Stimulated activated naive CD8-positive, alpha-beta T cell treated with anti-CD3 and anti-CD28 coated beads, Interleukin-15, Interleukin-2, amounts not matched to agents 100 ng/mL and 50 ng/mL, for 24 hours (primary cell): ENCODE measurements around the gene C6orf62.
A peak's percentile ranks its signal among the peaks of the same experiment; 100 is the strongest.
"Not testable (repeated sequence)": the region's sequence is repeated elsewhere in the genome, so short reads cannot be mapped to it uniquely, and the experiment has no call there.

Experiments
- H3K27ac Mint-ChIP-seq: one replicate; pipeline ENCODE4 v1.8.0; 2021; ENCODE audit warnings: mild to moderate bottlenecking, mixed read lengths
- H3K27me3 Mint-ChIP-seq: one replicate; pipeline ENCODE4 v1.8.0; 2021; ENCODE audit warnings: mixed read lengths
- H3K36me3 Mint-ChIP-seq: one replicate; pipeline ENCODE4 v1.8.0; 2021; ENCODE audit warnings: low read depth, mixed read lengths
- H3K4me1 Mint-ChIP-seq: one replicate; pipeline ENCODE4 v1.8.0; 2021; ENCODE audit warnings: low read depth, mixed read lengths
- H3K4me3 Mint-ChIP-seq: one replicate; pipeline ENCODE4 v1.8.0; 2021; ENCODE audit warnings: mild to moderate bottlenecking, mixed read lengths
- H3K9me3 Mint-ChIP-seq: one replicate; pipeline ENCODE4 v1.8.0; 2021; ENCODE audit warnings: mixed read lengths

Gene C6orf62

GRCh38 chr6:24694198-24694597, 24.8 kb downstream of the C6orf62 start:
- H3K9me3 Mint-ChIP-seq, result no peaks in the 10 kb centered on the region
- H3K4me3 Mint-ChIP-seq, result no peak overlapping the region
- no peaks in the 10 kb centered on the region for H3K27me3 Mint-ChIP-seq
- peaks cover 4% of the 10 kb centered on the region for H3K36me3 Mint-ChIP-seq
- H3K4me1 Mint-ChIP-seq, result peaks cover 37% of the 10 kb centered on the region
- no peak overlapping the region for H3K27ac Mint-ChIP-seq

GRCh38 chr6:24692848-24693592, 25.9 kb downstream of the C6orf62 start:
- H3K36me3 Mint-ChIP-seq, result peaks cover 5% of the 10 kb centered on the region
- H3K4me3 Mint-ChIP-seq, result no peak overlapping the region
- no peaks in the 10 kb centered on the region for H3K27me3 Mint-ChIP-seq
- no peak overlapping the region for H3K27ac Mint-ChIP-seq
- H3K4me1 Mint-ChIP-seq, result peaks cover 33% of the 10 kb centered on the region
- no peaks in the 10 kb centered on the region for H3K9me3 Mint-ChIP-seq

- H3K36me3 Mint-ChIP-seq, result peaks cover 7% of the 10 kb centered on the region
- H3K4me1 Mint-ChIP-seq, result peaks cover 33% of the 10 kb centered on the region
- H3K9me3 Mint-ChIP-seq, result no peaks in the 10 kb centered on the region
- no peaks in the 10 kb centered on the region for H3K27me3 Mint-ChIP-seq
- no peak overlapping the region for H3K27ac Mint-ChIP-seq
- no peak overlapping the region for H3K4me3 Mint-ChIP-seq
These were observed 26.5 kb downstream of the C6orf62 start for GRCh38 chr6:24692415-24692814.

DNA sequence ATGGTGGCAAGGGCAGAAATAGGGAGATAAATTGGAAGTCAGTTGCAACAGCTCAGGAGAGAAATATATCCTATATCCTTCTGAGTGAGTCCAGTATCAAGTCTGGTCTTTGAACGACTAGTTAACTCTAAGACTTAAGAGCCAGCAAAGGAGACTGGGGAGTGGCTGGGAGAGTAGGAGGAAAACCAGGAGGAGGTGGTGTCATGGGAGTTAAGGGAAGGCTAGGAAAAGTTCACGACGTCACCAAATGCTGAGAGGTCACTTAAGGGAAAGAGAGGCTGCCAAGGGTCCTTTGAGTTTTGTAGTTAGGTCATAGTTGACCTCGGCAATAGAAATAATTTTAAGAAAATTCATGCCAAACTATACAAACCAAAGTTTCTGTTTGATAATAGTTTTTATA, 27.0 kb downstream of the C6orf62 start:
- no peaks in the 10 kb centered on the region for H3K9me3 Mint-ChIP-seq
- no peaks in the 10 kb centered on the region for H3K27me3 Mint-ChIP-seq
- H3K4me1 Mint-ChIP-seq, result peaks cover 33% of the 10 kb centered on the region
- H3K27ac Mint-ChIP-seq, result peak overlapping the region; percentile 68
- H3K4me3 Mint-ChIP-seq, result no peak overlapping the region
- peaks cover 10% of the 10 kb centered on the region for H3K36me3 Mint-ChIP-seq

DNA sequence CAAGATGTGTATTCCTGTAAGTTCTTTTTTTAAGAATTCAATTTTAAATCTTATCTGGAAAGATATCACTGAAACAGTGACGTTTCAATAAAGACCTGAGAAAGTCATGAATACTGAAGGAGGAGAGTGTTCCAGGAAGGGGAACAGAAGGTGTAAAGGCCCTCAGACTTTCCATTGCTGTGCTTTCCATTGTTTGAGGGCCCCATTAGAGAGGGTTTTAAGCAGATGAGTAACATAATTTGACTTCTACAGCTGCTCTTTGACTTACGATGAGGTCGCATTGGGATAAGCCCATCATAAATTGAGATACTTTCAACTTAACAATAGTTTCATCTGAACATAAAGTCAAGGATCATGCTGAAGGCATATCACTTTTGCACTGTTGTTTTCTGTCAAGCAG, 27.4 kb downstream of the C6orf62 start:
- Mint-ChIP-seq H3K9me3 (no peaks in the 10 kb centered on the region), H3K4me1 (peaks cover 33% of the 10 kb centered on the region), H3K27ac (peak overlapping the region; percentile 68), H3K4me3 (no peak overlapping the region), H3K27me3 (no peaks in the 10 kb centered on the region), H3K36me3 (peaks cover 10% of the 10 kb centered on the region)

- H3K27ac Mint-ChIP-seq, result no peak overlapping the region
- no peaks in the 10 kb centered on the region for H3K27me3 Mint-ChIP-seq
- H3K4me1 Mint-ChIP-seq, result peaks cover 24% of the 10 kb centered on the region
- H3K9me3 Mint-ChIP-seq, result no peaks in the 10 kb centered on the region
- peaks cover 10% of the 10 kb centered on the region for H3K36me3 Mint-ChIP-seq
- no peak overlapping the region for H3K4me3 Mint-ChIP-seq
These were observed 28.4 kb downstream of the C6orf62 start for GRCh38 chr6:24690593-24690992.

DNA sequence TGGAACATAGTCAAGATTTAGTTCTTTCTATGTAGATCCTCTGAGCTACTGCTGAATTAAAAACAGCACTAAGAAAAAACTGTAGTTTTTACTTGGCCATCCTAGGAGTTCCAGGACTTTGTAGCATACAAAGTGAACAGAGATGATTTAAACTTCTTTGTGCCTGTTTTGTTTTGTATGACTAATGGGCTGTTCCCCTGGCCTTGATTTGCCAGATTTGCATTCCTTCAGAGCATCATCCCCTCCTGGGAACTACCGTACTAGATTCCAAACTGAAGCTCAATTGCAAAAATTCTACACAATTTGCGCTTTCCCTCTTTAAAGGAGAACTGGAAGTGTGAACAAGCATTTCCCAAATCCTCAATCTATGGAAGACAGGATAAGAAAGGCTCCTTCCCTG, 29.0 kb downstream of the C6orf62 start:
- H3K4me3 Mint-ChIP-seq, result no peak overlapping the region

DNA sequence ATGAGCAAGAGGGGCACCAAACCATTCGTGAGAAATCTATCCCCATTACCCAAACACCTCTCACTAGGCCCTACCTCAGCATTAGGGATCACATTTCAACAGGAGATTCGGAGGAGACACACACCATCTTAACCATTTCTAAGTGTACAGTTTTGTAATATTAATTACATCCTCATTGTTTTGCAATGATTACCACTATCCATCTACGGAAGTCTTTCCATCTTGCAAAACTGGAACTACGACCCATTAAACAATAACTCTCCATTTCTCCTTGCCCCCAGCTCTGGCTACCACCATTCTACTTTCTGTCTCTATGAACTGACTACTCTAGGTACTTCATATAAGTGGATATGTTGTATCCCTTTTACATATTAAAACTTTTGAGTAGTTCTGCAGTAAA, 32.0 kb downstream of the C6orf62 start:
- Mint-ChIP-seq H3K27me3 (no peaks in the 10 kb centered on the region), H3K4me3 (no peak overlapping the region), H3K9me3 (no peaks in the 10 kb centered on the region), H3K36me3 (peaks cover 10% of the 10 kb centered on the region), H3K4me1 (peaks cover 11% of the 10 kb centered on the region), H3K27ac (no peak overlapping the region)

More for the DNA sequence above, 29.0 kb downstream of the C6orf62 start:
- H3K36me3 Mint-ChIP-seq, result peaks cover 10% of the 10 kb centered on the region
- peaks cover 21% of the 10 kb centered on the region for H3K4me1 Mint-ChIP-seq
- H3K27me3 Mint-ChIP-seq, result no peaks in the 10 kb centered on the region
- H3K27ac Mint-ChIP-seq, result no peak overlapping the region
- H3K9me3 Mint-ChIP-seq, result no peaks in the 10 kb centered on the region

DNA sequence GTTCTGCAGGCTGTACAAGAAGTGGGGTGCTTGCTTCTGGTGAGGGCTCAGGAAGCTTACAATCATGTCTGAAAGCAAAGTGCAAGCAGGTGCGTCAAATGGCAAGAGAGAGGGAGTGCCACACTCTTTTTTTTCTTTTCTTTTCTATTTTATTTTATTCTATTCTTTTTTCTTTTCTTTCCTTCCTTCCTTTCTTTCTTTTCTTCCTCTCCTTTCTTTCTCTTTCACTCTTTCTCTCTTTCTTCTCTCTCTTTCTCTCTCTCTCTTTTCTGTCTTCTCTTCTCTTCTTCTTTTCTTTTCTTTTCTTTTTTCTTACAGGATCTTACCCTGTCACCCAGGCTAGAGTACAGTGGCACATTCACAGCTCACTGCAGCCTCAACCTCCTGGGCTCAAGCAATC, 32.5 kb downstream of the C6orf62 start:
- H3K4me3 Mint-ChIP-seq, result no peak overlapping the region

GRCh38 chr6:24683297-24684296, 35.4 kb downstream of the C6orf62 start:
- H3K36me3 Mint-ChIP-seq, result peaks cover 13% of the 10 kb centered on the region
- no peaks in the 10 kb centered on the region for H3K9me3 Mint-ChIP-seq
- no peaks in the 10 kb centered on the region for H3K27me3 Mint-ChIP-seq
- no peak overlapping the region for H3K4me3 Mint-ChIP-seq
- no peaks in the 10 kb centered on the region for H3K4me1 Mint-ChIP-seq
- no peak overlapping the region for H3K27ac Mint-ChIP-seq

More for the DNA sequence above, 32.5 kb downstream of the C6orf62 start:
- H3K27ac Mint-ChIP-seq, result no peak overlapping the region
- H3K27me3 Mint-ChIP-seq, result no peaks in the 10 kb centered on the region
- no peaks in the 10 kb centered on the region for H3K9me3 Mint-ChIP-seq
- peaks cover 5% of the 10 kb centered on the region for H3K4me1 Mint-ChIP-seq
- peaks cover 10% of the 10 kb centered on the region for H3K36me3 Mint-ChIP-seq

- peaks cover 2% of the 10 kb centered on the region for H3K4me1 Mint-ChIP-seq
- peaks cover 4% of the 10 kb centered on the region for H3K36me3 Mint-ChIP-seq
- no peak overlapping the region for H3K4me3 Mint-ChIP-seq
- no peak overlapping the region for H3K27ac Mint-ChIP-seq
- no peaks in the 10 kb centered on the region for H3K9me3 Mint-ChIP-seq
- H3K27me3 Mint-ChIP-seq, result no peaks in the 10 kb centered on the region
These were observed 38.4 kb downstream of the C6orf62 start for GRCh38 chr6:24680582-24680981.

GRCh38 chr6:24678792-24679352, 40.1 kb downstream of the C6orf62 start:
- not testable (repeated sequence) for H3K9me3 Mint-ChIP-seq, H3K36me3 Mint-ChIP-seq, H3K27ac Mint-ChIP-seq, H3K27me3 Mint-ChIP-seq, H3K4me3 Mint-ChIP-seq, H3K4me1 Mint-ChIP-seq

GRCh38 chr6:24673625-24674024, 45.3 kb downstream of the C6orf62 start:
- Mint-ChIP-seq H3K36me3 (peaks cover 35% of the 10 kb centered on the region), H3K9me3 (peaks cover 12% of the 10 kb centered on the region), H3K4me3 (no peak overlapping the region), H3K27me3 (no peaks in the 10 kb centered on the region), H3K27ac (no peak overlapping the region), H3K4me1 (peaks cover 12% of the 10 kb centered on the region)

DNA sequence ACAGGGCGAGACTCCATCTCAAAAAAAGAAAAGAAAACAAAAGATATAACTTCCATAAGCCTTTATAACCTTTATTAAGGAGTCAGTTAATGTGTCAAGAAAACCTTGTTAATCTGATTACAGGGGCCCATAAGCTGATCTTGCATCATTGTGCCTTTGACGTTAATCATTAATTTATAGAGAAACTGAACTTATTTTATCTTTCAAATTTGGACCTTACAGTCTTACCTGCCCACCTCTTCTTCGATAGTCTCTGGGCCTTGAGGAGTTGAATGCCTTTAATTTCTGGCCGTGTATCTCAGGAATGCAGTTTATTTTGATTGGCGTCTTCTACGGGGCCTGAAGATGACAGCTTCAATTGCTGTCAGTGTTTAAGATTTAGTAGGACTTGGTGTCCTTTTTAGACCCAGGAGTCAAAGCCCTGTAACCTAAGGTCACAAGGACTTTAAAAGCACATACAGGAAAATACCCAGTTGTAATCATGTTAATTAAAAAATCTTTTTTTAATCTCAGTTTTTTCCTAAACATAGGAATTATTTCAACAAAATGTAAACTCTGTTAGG, 46.3 kb downstream of the C6orf62 start:
- Mint-ChIP-seq H3K36me3 (peaks cover 35% of the 10 kb centered on the region), H3K4me3 (no peak overlapping the region)

GRCh38 chr6:24671077-24671476, 47.9 kb downstream of the C6orf62 start:
- Mint-ChIP-seq H3K9me3 (peaks cover 12% of the 10 kb centered on the region), H3K36me3 (peaks cover 41% of the 10 kb centered on the region), H3K4me1 (peaks cover 32% of the 10 kb centered on the region)
- H3K27me3 Mint-ChIP-seq, H3K27ac Mint-ChIP-seq, H3K4me3 Mint-ChIP-seq: not testable (repeated sequence)

More for the DNA sequence above, 46.3 kb downstream of the C6orf62 start:
- Mint-ChIP-seq H3K4me1 (peaks cover 20% of the 10 kb centered on the region), H3K9me3 (peaks cover 12% of the 10 kb centered on the region), H3K27ac (no peak overlapping the region), H3K27me3 (no peaks in the 10 kb centered on the region)
